ENCODE measurements around the gene MIOS. TPM values are rescaled to one million over a fixed set of nuclear protein-coding genes. Genes with fewer than 3 reads are reported as not detected.

MIOS gene
- total RNA-seq, 4 donors from 2014 or later: 37.2 to 48.7 (median 42.6) TPM

GRCh38 chr7:7562736-7563135, 3.9 kb upstream of the MIOS start:
- Histone ChIP-seq H3K4me1 (peaks cover 7 to 15% of the 10 kb centered on the region in 2 donors), H3K36me3 (no peaks in the 10 kb centered on the region), H3K27ac (peak overlapping the region in 1 of 3 donors; percentile 19), H3K27me3 (no peaks in the 10 kb centered on the region), H3K4me3 (replicated peaks in 1 of 3) (no peak overlapping the region), H3K9me3 (no peaks in the 10 kb centered on the region)
- 93% methylated on average over 3 of the region's 3 CpGs for WGBS, 2 donors
- no peak for DNase-seq
- TF ChIP-seq CTCF (IDR thresholded peaks at IDR 0.05) (no peak), POLR2A (IDR thresholded peaks at IDR 0.05) (no peak)
- intact Hi-C loops (cut with DNase I): no loop called here

- Histone ChIP-seq H3K4me1 (peaks cover 12 to 21% of the 10 kb centered on the region in 2 donors), H3K4me3 (replicated peaks in 1 of 3) (no peak overlapping the region), H3K27ac (peak overlapping the region in 1 of 3 donors; percentile 19), H3K27me3 (no peaks in the 10 kb centered on the region), H3K9me3 (no peaks in the 10 kb centered on the region), H3K36me3 (no peaks in the 10 kb centered on the region)
- 54 to 56% methylated on average over 5 of the region's 5 CpGs for WGBS, 2 donors
- TF ChIP-seq CTCF (IDR thresholded peaks at IDR 0.05): no peak
- TF ChIP-seq POLR2A (IDR thresholded peaks at IDR 0.05): no peak
- intact Hi-C loops (cut with DNase I): no loop called here
- DNase-seq: no peak
These were observed 3.4 kb upstream of the MIOS start for GRCh38 chr7:7563269-7563668.

- Histone ChIP-seq H3K27ac (peak overlapping the region in 1 of 3 donors; percentile 19), H3K36me3 (no peaks in the 10 kb centered on the region)
- TF ChIP-seq CTCF (IDR thresholded peaks at IDR 0.05) (no peak), POLR2A (IDR thresholded peaks at IDR 0.05) (no peak)
These were observed 2.9 kb upstream of the MIOS start for GRCh38 chr7:7563813-7564212.

GRCh38 chr7:7564323-7564780, 2.3 kb upstream of the MIOS start:
- Histone ChIP-seq H3K27me3 (no peaks in the 10 kb centered on the region), H3K9me3 (no peaks in the 10 kb centered on the region), H3K4me1 (peaks cover 20 to 31% of the 10 kb centered on the region in 2 donors), H3K27ac (no peak overlapping the region), H3K36me3 (no peaks in the 10 kb centered on the region), H3K4me3 (replicated peaks in 1 of 3) (no peak overlapping the region)
- TF ChIP-seq POLR2A (IDR thresholded peaks at IDR 0.05): no peak
- TF ChIP-seq CTCF (IDR thresholded peaks at IDR 0.05): no peak
- DNase-seq: no peak
- intact Hi-C loops (cut with DNase I): no loop called here
- whole genome bisulfite sequencing, 2 donors: 95 to 97% methylated on average over 3 of the region's 3 CpGs

More at GRCh38 chr7:7563813-7564212, 2.9 kb upstream of the MIOS start:
- DNase-seq: no peak
- intact Hi-C loops (cut with DNase I): no loop called here
- Histone ChIP-seq H3K27me3 (no peaks in the 10 kb centered on the region), H3K4me1 (peaks cover 18 to 26% of the 10 kb centered on the region in 2 donors), H3K4me3 (replicated peaks in 1 of 3) (no peak overlapping the region), H3K9me3 (no peaks in the 10 kb centered on the region)

- 96 to 97% methylated on average over 4 of the region's 4 CpGs for WGBS, 2 donors
- H3K27me3 ChIP-seq: no peaks in the 10 kb centered on the region
- no peak for TF ChIP-seq POLR2A (IDR thresholded peaks at IDR 0.05)
- no peak for TF ChIP-seq CTCF (IDR thresholded peaks at IDR 0.05)
- H3K9me3 ChIP-seq: no peaks in the 10 kb centered on the region
- H3K4me1 ChIP-seq: peaks cover 20 to 33% of the 10 kb centered on the region in 2 donors
- no peaks in the 10 kb centered on the region for H3K36me3 ChIP-seq
- no peak overlapping the region for H3K4me3 ChIP-seq (replicated peaks in 1 of 3)
- intact Hi-C loops (cut with DNase I): no loop called here
- no peak for DNase-seq
- H3K27ac ChIP-seq: peak overlapping the region in 1 of 3 donors; percentile 95
These were observed 1.5 kb upstream of the MIOS start for GRCh38 chr7:7565018-7565680.

Data from thyroid gland (tissue), 4 donors.